Activated T-cell treated with anti-CD3 and anti-CD28 coated beads, Interleukin-2, amount 50 U/mL, for 72 hours (primary cell): Measurements from ENCODE around the gene CAND2. TPM values are rescaled to one million over a fixed set of nuclear protein-coding genes. Genes with fewer than 3 reads are reported as not detected.

ENCODE experiments used
- total RNA-seq, 2 donors: library from RNA; stranded (reverse); gene quantifications; one replicate each; pipeline ENCODE4 v1.2.3, GENCODE V29; 2022

CAND2 gene
- total RNA-seq, 2 donors from 2014 or later, result 1.2 to 1.8 TPM

Other genes starting within 250 kb of the CAND2 start
- 10 to 100 TPM; 31.2 to 32.4 TPM for gene MKRN2, start 239.6 kb upstream of the CAND2 start, total RNA-seq
- 10 to 100 TPM; 74.5 to 76.3 TPM for gene RAF1, start 132.6 kb upstream of the CAND2 start, total RNA-seq
- gene TMEM40, start 37.4 kb upstream of the CAND2 start, total RNA-seq, result not detected
- gene RPL32, start 44.9 kb downstream of the CAND2 start, total RNA-seq, result 1,000 to 10,000 TPM; 2,781 to 2,931 TPM